Astrocyte of the spinal cord (primary cell): ENCODE results near the gene SLCO4A1.

Experiments
- DNase-seq: peaks from one replicate; pipeline ENCODE4 v3.0.0; 2011; ENCODE audit warnings: low read depth, low spot score
- H3K4me3 ChIP-seq: 2 replicates; pipeline ENCODE4 v1.5.1; 2011; ENCODE audit warnings: low read depth, mild to moderate bottlenecking, low read length, moderate library complexity
- in situ Hi-C: cut with HindIII; loops from 2 replicates; pipeline ENCODE4 v1.10.0; 2017; ENCODE audit warnings: low sequenced_read_pairs
- TF ChIP-seq, protein P1 (sequence below): IDR thresholded peaks from 2 replicates; pipeline ENCODE4 v1.5.1; 2012; ENCODE audit warnings: low read depth, mild to moderate bottlenecking, low read length, inconsistent platforms

SLCO4A1 gene

GRCh38 chr20:62670156-62670555, 27.9 kb downstream of the SLCO4A1 start:
- H3K4me3 ChIP-seq, result no peak overlapping the region
- no peak for DNase-seq
- TF ChIP-seq, protein P1, sequence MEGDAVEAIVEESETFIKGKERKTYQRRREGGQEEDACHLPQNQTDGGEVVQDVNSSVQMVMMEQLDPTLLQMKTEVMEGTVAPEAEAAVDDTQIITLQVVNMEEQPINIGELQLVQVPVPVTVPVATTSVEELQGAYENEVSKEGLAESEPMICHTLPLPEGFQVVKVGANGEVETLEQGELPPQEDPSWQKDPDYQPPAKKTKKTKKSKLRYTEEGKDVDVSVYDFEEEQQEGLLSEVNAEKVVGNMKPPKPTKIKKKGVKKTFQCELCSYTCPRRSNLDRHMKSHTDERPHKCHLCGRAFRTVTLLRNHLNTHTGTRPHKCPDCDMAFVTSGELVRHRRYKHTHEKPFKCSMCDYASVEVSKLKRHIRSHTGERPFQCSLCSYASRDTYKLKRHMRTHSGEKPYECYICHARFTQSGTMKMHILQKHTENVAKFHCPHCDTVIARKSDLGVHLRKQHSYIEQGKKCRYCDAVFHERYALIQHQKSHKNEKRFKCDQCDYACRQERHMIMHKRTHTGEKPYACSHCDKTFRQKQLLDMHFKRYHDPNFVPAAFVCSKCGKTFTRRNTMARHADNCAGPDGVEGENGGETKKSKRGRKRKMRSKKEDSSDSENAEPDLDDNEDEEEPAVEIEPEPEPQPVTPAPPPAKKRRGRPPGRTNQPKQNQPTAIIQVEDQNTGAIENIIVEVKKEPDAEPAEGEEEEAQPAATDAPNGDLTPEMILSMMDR, result no peak
- in situ Hi-C loops, result no loop called here

DNA sequence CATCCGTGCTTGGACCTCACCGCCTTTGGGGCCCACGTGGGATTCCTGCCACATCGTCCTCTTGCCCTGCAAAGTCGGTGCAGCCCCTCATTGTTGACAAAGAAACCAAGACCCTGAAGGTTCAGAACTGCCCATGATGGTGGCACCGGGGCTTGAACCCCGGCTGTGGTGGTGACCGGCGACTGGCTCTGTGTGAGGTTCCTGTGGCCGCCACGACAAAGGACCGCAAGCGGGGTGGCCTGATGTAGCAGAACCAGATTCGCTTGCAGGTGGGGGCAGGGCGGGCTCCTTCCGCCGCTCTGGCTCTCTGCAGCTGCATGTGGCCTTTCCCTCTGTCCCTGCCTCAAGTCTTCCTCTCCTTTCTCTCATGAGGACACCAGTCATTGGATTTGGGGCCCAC, 28.7 kb downstream of the SLCO4A1 start:
- TF ChIP-seq, protein P1, result no peak
- DNase-seq, result no peak
- in situ Hi-C loops, result no loop called here
- no peak overlapping the region for H3K4me3 ChIP-seq

- in situ Hi-C loops, result no loop called here
- no peak for DNase-seq
- H3K4me3 ChIP-seq, result no peak overlapping the region
- TF ChIP-seq, protein P1, result no peak
These were observed 29.5 kb downstream of the SLCO4A1 start for GRCh38 chr20:62671765-62672164.

DNA sequence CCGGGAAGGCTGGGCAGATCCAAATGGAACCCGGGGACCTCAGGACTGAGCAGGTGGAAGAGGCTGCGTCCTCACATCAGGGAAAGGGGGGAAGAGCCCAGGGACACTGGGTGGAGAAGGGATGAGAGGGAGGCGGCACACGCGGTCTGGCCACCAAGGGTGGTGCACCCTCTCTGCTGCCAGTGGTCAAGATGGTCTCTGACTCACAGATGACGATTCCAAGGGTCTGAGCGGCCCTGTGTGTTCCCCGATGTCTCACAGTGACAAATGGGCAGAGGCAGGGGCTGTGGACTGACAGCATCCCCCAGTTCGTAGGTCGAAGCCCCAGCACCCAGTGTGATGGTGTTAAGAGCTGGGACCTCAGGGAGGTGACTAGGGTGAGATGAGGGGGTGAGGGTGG, 32.1 kb downstream of the SLCO4A1 start:
- no peak for DNase-seq
- H3K4me3 ChIP-seq, result no peak overlapping the region
- TF ChIP-seq, protein P1, result no peak
- in situ Hi-C loops, result no loop called here

- no peak for DNase-seq
- TF ChIP-seq, protein P1, result no peak
- in situ Hi-C loops, result no loop called here
- no peak overlapping the region for H3K4me3 ChIP-seq
These were observed 33.0 kb downstream of the SLCO4A1 start for GRCh38 chr20:62675156-62675876.

DNA sequence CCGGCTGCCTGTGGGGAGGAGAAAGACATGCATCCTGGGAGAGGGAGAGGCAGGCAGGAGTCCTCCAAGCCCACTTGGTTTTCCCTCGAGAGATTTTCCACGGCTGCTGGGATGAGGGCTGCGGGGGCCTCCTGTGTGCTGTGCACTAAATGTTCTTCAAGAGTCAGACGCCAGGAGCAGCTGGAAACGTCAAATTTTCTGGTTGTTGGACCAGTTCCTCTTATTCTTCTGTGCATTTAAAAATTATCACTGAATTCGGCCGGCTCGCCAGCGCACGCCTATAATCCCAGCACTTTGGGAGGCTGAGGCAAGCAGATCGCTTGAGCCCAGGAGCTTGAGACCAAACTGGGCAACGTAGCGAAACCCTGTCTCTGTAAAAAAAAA, 33.6 kb downstream of the SLCO4A1 start:
- no peak overlapping the region for H3K4me3 ChIP-seq
- DNase-seq, result no peak
- in situ Hi-C loops, result no loop called here
- TF ChIP-seq, protein P1, result no peak
